SH-SY5Y (cell line): Measurements from ENCODE around the gene CBR1.

Experiments used
- GATA2 ChIP-seq: IDR thresholded peaks from 2 replicates; pipeline ENCODE4 v1.6.1; 2011; ENCODE audit warnings: mild to moderate bottlenecking, low read depth, low read length
- GATA3 ChIP-seq: IDR thresholded peaks from 2 replicates; pipeline ENCODE4 v1.6.1; 2011; ENCODE audit warnings: low read depth, mild to moderate bottlenecking, low read length, moderate library complexity

DNA sequence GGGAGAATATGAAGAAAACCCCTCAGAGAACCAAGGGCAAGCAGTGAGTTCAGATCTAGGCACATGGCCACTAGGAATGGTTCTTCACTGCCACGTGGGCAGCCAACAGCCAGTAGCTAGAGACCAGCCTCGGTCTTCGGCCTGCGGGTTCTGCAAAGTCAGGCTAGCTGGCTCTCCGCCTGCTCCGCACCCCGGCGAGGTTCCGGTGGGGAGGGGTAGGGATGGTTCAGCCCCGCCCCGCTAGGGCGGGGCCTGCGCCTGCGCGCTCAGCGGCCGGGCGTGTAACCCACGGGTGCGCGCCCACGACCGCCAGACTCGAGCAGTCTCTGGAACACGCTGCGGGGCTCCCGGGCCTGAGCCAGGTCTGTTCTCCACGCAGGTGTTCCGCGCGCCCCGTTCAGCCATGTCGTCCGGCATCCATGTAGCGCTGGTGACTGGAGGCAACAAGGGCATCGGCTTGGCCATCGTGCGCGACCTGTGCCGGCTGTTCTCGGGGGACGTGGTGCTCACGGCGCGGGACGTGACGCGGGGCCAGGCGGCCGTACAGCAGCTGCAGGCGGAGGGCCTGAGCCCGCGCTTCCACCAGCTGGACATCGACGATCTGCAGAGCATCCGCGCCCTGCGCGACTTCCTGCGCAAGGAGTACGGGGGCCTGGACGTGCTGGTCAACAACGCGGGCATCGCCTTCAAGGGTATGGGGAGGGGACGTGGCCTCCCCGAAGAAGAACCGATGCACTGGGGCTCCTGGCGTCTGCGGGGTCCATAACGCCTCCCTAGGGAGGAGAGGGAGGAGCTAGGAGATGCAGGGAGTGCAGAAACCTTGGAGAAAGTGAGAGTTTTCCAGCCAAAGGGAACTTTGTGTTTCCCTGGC lies at the start of gene CBR1:
- TF ChIP-seq GATA3, result no peak
- TF ChIP-seq GATA2, result no peak
